ENCODE measurements around the gene CABP5.
"Not testable (repeated sequence)": the region's sequence is repeated elsewhere in the genome, so short reads cannot be mapped to it uniquely, and the experiment has no call there.

The CABP5 gene

DNA sequence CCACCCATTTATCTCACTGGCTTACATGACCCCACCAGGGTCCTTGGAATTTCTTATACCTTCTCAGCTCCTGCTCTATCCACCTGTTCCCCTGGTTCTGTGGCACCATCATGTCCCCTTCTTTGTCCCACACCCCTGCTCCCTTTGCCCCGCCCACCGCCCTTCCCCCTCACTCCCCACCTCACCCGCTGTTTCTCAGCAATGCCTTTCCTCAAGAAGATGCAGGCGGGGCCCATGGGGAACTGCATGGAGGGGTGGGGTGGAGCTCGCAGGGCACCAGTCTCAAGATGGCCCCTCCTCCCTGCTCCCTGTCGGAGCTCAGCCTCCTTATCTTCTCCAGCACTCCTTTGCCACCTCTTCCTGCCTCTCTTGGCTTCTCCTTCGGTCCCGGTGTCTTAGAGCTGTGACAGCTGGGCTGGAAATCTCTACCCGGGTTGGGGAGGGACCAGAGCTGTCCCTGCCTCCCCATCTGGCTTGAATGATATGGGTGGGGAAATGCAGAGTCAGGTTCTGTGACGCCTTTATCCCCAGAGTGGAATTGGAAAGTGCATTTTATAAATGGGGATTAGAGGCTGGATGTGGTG, at the start of gene CABP5:
Gene CABP5, minus strand, starts transcription at position 405 of the 584 bp plus-strand sequence. Its CDS starts 157 bp downstream, at position 248.
- DNase-seq (ENCODE audit: low read depth), result no peak

DNA sequence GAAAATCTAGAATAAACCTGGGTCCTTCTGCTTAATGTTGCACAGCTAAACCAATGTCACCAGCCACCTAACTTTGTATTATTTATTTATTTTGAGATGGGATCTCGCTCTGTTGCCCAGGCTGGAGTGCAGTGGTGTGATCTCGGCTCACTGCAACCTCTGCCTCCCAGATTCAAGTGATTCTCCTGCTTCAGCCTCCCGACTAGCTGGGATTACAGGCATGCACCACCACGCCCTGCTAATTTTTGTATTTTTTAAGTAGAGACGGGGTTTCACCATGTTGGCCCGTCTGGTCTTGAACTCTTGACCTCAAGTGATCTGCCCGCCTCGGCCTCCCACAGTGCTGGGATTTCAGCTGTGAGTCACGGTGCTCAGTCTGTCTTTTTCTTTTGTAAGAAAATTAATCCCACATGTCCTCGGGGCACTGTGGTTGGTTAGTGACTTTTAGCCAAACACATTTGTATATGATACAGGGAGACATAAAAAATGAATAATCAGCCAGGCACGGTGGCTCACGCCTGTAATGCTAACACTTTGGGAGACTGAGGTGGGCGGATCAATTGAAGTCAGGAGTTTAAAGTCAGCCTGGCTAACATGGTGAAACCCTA, 47.3 kb upstream of the CABP5 start:
- DNase-seq (ENCODE audit: low read depth), result peak; percentile 84

DNA sequence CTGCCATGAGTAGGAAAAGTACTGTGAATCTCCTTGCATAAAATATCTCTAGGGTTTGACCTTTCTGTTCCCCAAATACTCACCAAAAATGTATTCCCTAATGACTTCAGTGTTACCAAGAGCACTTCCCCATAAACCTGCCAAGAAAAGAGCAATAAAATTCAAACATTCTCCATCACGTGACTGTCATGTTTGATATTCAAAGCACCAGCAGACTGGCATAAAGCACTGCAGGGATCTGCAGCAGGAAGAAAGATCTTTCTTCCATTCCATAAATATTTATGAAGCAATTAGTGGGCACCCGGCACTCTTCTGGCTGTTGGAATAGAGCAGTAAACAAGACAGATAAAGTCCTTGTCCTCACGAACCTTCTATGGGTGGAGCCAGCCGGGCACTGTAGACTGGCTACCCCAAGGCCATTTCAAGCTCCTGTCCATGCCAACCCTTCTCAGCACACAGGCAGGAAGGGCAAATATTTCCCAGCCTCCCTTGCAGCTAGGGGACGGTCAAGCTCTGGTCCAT, 46.5 kb upstream of the CABP5 start:
- no peak for DNase-seq (ENCODE audit: low read depth)

DNA sequence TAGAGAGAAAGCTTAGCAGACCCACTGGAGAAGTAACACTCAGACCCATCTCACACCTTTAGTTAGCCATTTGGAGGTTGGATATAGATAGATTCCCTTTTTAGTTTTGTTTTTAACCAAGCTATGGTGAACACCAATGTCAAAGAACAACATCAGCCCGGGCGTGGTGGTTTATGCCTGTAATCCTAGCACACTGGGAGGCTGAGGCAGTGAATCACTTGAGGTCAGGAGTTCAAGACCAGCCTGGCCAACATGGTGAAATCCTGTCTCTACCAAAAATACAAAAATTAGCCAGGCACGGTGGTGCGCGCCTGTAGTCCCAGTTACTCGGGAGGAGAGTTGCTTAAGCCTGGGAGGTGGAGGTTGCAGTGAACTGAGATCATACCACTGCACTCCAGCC, 45.1 kb upstream of the CABP5 start:
- not testable (repeated sequence) for DNase-seq (ENCODE audit: low read depth)

DNA sequence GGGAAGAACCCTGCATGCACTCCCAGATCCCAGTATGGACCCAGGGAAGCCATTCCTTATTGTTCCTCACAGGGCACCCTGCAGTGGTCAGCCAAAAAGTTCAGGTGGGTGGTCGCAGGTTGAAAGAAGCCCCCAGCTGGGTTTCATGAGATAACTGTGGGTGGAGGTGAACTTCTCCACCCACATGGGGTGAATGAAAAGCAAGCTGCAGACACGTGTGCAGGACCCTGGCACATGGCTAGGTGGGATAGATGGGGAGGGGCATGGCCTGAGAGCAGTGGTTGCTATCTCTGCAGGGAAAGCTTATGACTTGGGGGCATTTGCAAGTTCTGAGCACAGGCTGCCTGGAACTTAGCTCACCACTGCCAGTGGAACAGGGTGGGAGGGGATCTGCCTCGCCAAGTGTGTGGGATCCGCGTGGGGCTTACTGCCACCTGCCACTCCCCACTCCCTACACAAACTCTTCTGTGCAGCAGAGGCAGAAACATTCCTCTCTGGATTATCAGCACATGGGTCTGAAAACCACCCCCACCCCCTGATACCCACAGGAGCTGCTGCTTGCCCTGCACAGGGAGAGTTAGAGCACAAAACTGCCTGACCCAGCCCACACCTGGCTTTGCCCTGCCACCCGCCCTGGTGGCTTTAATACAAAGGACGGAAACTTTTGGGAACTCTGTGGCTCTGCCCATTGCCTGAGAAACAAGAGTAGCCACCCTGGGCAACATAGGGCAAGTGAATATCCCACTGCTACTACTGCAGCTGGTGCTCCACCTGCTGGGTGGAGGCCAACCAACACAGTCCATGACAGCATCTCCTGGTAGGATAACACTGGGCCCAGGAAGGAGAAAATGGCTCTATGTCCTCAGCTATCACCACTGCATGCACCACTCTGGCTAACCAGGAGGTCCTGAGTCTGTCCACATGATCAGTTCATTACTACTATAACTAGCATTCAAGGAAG, 42.3 kb upstream of the CABP5 start:
- DNase-seq (ENCODE audit: low read depth), result no peak

DNA sequence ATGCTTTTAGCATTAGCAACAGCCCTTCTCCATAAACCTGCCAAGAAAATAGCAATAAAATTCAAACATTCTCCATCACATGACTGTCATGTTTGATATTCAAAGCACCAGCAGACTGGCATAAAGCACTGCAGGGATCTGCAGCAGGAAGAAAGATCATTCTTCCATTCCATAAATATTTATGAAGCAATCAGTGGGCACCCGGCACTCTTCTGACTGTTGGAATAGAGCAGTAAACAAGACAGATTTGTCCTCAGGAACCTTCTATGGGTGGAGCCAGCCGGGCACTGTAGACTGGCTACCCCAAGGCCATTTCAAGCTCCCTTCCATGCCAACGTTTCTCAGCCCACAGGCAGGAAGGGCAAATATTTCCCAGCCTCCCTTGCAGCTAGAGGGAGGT, 41.2 kb upstream of the CABP5 start:
- no peak for DNase-seq (ENCODE audit: low read depth)

DNA sequence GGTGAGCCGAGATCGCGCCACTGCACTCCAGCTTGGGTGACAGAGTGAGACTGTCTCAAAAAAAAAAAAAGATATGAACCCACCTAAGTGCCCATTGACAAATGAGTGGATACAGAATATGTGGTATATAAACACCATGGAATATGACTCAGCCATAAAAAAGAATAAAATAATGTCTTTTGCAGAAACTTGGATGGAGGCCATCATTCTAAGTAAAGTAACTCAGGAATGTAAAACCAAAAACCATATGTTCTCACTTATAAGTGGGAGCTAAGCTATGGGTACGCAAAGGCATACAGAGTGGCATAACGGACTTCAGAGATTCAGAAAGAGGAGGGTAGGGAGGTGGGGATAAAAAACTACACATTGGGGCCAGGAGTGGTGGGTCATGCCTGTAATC, 37.2 kb upstream of the CABP5 start:
- no peak for DNase-seq (ENCODE audit: low read depth)

DNA sequence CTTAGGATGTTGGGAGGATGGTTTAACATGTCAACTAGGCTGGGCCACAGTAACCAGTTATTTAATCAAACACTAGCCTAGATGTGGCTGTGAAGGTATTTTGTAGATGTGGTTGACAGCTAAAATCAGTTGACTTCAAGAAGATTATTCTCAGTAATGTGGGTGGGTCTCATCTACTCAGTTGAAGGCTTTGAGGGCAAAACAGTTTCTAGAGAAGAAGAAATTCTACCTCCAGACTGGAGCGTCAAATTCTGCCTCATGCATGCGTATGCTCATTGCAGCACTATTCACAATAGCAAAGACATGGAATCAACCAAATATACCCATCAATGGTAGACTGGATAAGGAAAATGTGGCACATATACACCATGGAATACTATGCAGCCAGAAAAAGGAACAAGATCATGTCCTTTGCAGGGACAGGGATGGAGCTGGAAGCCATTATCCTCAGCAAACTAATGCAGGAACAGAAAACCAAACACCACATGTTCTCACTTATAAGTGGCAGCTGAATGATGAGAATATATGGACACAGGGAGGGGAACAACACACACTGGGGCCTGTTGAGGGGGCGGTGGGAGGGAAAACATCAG, 26.4 kb upstream of the CABP5 start:
- not testable (repeated sequence) for DNase-seq (ENCODE audit: low read depth)

DNA sequence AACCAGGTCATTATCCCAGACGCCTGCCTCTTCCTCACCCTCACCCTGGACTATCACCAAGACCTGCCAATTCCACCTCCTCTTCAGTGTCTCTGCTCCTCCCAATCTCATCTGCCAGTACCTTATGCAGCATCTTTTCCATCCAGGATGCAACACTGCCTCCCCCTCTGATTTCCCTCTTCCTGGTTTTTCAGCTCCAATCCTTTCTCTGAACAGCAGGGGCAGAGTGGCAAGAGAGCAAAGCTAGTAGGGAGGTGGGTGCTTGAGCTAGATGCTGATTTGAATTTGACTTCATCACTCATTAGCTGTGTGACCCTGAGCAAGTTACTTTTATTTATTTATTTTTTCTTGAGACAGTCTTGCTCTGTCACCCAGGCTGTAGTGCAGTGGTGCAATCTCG, 25.6 kb upstream of the CABP5 start:
- DNase-seq (ENCODE audit: low read depth), result no peak

DNA sequence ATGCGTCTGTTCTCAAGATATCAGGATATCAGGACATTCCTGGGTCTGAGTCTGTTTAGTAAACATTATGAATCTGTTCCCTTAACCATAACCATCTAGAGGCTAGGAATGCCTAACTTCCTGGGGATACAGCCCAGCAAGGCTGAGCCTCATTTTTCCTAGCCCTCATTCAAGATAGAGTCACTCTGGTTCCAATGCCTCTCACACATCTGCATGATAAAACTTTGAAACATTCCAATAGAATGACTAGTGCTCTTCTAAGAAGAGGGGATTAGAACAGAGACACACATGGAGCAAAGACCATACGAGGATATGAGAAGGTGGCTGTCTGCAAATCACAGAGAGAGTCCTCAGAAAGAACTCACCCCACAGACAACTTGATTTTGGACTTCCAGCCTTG, 20.6 kb upstream of the CABP5 start:
- no peak for DNase-seq (ENCODE audit: low read depth)

DNA sequence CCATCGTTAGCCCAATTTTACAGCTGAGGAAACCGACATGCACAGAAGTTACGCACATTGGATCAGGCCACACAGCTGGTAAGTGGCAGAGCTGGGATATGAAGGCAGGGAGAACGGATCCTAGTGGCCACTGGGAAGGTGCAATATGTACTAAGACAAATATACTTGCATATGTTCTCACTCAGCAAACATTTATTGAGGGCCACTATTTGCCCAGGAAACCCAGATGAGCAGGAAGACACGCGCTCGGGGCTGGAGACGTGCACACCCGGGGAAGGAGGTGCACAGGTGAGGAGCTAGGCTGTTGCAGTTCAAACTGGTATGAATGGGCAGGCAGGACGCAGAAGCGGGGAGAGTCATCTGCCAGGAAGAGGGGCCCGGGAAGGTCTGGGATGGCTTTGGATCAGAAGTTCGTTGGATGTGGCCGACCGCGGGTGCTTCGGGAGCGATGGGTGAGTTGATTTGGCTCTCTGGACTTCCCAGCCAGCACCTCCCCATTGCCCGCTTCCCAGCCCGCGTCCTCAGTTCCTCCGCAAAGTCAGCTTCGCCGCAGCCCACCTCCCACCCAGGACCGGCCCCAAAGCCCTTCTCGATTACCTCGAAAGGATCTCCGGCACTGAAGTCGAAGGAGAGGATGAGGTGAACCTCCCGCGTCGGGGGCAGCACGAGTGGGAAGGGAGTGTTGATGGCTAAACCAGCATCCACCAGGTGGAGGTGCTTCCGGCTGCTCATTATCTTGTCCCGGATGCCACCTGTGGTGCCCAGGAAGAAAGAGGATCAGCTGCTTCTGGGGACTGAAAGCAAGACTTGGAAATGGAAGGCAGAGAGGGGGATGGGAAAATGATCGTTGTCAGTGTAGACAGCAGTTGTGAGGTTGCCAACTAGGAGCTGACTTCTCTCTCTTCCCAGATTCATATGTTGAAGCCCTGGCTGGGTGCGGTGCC, 17.8 kb upstream of the CABP5 start:
- no peak for DNase-seq (ENCODE audit: low read depth)

DNA sequence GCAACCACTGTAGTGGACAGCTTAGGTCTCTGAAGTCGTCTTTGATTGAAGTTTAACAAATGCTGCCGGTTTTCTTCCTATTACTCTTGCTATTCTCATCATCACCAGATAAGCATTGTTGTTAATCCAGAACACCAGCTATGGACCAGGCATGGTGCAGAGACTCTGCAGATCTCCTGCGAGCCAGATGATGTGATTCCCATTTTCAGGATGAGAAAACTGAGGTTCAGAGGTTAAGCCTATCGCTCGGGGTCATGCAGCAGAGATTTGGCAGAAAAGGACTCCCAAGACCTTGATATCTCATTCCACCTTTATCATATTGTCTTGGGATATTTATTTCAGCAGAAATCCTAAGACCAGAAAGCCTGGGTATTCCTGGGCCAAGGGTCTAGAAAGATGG, 16.5 kb upstream of the CABP5 start:
- no peak for DNase-seq (ENCODE audit: low read depth)

DNA sequence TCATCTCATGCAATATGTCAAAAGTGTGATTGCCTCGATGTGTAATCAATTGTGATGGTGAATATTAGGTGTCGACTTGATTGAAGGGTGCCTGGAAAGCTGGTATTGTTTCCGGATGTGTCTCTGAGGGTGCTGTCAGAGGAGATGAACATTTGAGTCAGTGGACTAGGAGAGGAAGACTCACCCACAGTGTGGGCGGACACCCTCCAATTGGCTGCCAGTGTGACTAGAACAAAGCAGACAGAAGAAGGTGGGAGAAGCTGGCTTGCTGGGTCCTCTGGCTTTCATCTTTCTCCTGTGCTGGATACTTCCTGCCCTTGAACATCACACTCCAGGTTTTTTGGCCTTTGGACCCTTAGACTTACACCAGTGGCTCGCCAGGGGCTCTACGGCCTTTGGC, 15.5 kb upstream of the CABP5 start:
- no peak for DNase-seq (ENCODE audit: low read depth)

DNA sequence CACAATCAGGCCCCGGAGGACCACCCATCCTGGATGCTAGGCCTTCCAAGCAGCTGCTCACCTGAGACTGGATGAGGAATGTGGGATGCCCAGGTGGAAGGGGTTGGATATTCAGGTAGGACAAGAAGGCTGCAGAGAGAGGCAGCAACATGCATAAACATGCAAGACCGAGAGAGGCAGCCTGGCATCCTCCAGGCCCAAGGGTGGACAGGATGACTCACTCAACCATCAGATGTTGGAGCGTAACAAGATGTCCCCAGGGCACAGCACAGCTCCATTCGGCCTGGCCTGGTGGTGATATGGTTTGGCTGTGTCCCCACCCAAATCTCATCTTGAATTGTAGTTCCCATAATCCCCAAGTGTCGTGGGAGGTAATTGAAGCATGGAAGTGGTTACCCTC, 10.0 kb upstream of the CABP5 start:
- DNase-seq (ENCODE audit: low read depth), result no peak

DNA sequence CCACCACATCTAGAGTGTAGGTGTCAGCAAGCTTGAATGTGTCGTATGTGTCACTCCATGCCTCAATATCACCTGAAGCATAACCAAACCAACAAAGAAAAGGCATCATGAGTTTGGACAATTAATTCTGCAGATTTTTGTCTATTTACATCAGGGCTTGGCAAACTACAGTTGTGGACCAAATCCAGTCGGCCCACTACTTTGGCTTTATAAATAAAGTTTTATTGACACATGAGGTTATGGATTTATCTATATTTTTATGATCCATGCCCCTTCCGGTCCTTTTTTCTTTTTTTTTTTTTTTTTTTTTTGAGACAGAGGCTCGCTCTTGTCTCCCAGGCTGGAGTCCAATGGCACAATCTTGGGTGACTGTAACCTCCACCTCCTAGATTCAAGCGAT, 9.2 kb upstream of the CABP5 start:
- no peak for DNase-seq (ENCODE audit: low read depth)

DNA sequence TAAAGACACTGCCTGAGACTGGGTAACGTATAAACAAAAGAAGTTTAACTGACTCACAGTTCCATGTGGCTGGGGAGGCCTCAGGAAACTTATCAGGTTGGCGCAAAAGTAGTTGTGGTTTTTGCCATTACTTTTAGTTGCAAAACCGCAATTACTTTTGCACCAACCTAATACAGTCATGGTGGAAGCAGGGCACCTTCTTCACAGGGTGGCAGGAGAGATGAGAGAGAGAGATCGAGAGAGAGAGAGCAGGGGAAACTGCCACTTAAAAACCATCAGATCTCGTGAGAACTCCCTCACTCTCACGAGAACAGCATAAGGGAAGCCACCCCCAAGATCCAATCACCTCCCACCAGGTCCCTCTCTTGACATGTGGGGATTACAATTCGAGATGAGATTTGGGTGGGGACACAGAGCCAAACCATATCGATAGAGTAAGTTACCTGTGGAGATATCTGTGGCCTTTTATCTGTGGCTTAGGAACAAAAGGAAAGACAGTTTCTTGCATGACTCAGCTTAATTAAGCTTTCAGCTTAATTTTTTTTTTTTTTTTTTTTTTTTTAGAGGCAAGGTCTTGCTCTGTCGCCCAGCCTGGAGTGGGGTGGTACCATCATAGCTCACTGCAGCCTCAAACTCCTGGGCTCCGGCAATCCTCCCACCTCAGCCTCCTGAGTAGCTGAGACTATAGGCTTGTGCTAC, 7.6 kb upstream of the CABP5 start:
- DNase-seq (ENCODE audit: low read depth), result no peak

DNA sequence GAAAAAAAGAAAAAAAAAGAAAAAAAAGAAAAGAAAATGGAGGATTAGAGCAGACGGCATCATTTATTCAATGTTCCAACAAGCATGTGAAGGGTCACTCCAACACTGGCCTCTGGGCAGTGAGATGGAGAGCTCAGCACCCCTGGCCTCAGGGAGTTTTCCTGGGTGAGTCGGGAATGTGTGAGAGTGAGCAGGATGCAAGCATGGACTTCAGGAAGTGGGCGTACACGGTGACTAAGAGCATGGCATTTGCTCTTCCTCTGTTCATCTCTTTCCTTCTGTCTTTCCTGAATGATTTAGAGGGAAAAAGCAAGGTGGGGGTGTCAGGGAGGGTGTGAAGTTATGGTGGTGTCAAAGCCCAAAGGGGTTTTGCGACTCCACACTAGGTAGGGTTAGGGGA, 682 bp upstream of the CABP5 start:
- no peak for DNase-seq (ENCODE audit: low read depth)

DNA sequence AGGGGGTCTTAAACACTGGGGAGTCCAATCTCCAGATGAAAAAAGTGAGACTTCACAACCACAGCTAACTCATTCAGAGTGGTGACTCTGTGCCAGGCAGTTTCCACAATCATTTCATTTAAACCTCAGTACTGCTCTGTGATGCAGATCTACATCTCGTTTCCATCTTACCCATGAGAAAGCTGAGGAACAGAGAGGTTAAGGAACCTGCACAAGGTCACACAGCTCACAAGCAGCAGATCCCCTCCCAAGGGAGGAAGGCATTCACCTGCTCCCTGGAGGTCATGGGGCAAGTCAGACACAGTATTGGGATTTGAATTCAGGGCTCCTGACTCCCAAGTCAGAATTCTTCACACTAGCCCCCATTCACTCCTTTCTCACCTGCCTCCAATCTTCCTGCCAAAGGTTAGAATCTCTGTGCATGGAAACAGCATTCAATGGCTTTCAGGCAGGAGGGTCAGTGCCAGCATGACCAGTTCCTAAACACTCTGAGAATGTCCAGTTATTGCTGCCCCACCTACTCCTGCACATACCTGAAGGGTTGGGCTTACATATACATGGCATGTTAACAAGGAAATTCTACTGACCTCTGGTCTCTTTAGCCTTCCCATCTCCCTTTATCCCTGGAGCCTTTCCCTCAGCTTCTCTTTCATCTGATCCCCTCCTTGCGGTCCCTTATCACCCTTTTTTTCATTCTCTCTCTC, 1.9 kb downstream of the CABP5 start:
- no peak for DNase-seq (ENCODE audit: low read depth)

DNA sequence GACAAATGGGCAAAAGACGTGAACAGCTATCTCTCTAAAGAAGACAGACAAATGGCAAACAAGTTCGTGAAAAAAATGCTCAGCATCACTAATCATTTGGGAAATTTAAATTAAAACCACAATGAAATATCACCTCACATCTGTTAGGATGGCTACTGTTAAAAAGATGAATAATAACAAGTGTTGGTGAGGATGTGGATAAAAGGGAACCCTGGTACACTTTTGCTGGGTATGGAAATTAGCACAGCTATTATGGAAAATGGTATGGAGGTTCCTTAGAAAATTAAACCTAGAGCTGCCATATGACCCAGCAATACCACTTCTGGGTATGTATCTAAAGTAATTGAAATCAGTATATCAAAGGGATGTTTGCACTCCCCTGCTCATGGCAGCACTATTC, 7.1 kb downstream of the CABP5 start:
- no peak for DNase-seq (ENCODE audit: low read depth)

DNA sequence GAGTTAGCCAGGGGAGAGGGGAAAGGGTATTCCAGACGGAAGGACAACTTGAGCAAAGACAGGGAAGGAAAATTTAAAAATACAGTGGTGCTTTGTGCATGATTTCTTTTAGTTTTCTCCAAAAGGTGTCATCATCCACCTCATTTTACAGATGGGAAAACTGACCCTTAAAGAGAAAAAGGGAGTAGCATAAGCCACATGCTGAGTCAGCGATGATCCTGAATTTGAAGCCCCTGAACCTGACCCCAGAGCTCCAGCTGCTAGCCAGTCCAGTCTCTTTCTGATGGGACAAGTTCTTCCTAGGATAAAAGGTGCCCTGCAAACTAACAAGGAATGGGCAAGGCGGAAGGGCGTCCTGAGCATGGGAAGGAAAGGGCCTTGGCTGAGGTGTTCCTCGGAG, 10.3 kb downstream of the CABP5 start:
- no peak for DNase-seq (ENCODE audit: low read depth)

All from fibroblast of the conjunctiva (primary cell).